ENCODE measurements around the gene NLRX1.
"Not testable (repeated sequence)": the region's sequence is repeated elsewhere in the genome, so short reads cannot be mapped to it uniquely, and the experiment has no call there.

Gene NLRX1

GRCh38 chr11:119155733-119156492 lies 12.6 kb upstream of the NLRX1 start:
- DNase-seq (ENCODE audit: low read depth) = no peak

GRCh38 chr11:119156496-119156895 lies 12.0 kb upstream of the NLRX1 start:
- no peak for DNase-seq (ENCODE audit: low read depth)

GRCh38 chr11:119157063-119157462 lies 11.5 kb upstream of the NLRX1 start:
- DNase-seq (ENCODE audit: low read depth) = no peak

GRCh38 chr11:119158467-119158866 lies 10.1 kb upstream of the NLRX1 start:
- no peak for DNase-seq (ENCODE audit: low read depth)

GRCh38 chr11:119160151-119160550 lies 8.4 kb upstream of the NLRX1 start:
- no peak for DNase-seq (ENCODE audit: low read depth)

GRCh38 chr11:119161871-119162270 lies 6.7 kb upstream of the NLRX1 start:
- DNase-seq (ENCODE audit: low read depth) = no peak

GRCh38 chr11:119166368-119167076 lies 2.0 kb upstream of the NLRX1 start:
- no peak for DNase-seq (ENCODE audit: low read depth)

GRCh38 chr11:119167077-119167458 lies 1.5 kb upstream of the NLRX1 start:
- DNase-seq (ENCODE audit: low read depth) = not testable (repeated sequence)

GRCh38 chr11:119167933-119168332 lies 592 bp upstream of the NLRX1 start:
- DNase-seq (ENCODE audit: low read depth) = no peak

- DNase-seq (ENCODE audit: low read depth) = peak; percentile 7
These were observed 776 bp downstream of the NLRX1 start for GRCh38 chr11:119169282-119169719.

GRCh38 chr11:119172513-119172912 lies 4.0 kb downstream of the NLRX1 start:
- DNase-seq (ENCODE audit: low read depth) = no peak

GRCh38 chr11:119173453-119173852 lies 4.9 kb downstream of the NLRX1 start:
- no peak for DNase-seq (ENCODE audit: low read depth)

- DNase-seq (ENCODE audit: low read depth) = no peak
These were observed 7.1 kb downstream of the NLRX1 start for GRCh38 chr11:119175493-119176077.

- DNase-seq (ENCODE audit: low read depth) = no peak
These were observed 9.7 kb downstream of the NLRX1 start for GRCh38 chr11:119178166-119178680.

- DNase-seq (ENCODE audit: low read depth) = no peak
These were observed 10.8 kb downstream of the NLRX1 start for GRCh38 chr11:119179342-119179741.

GRCh38 chr11:119179983-119180382 lies 11.5 kb downstream of the NLRX1 start:
- DNase-seq (ENCODE audit: low read depth) = no peak

- no peak for DNase-seq (ENCODE audit: low read depth)
These were observed 12.5 kb downstream of the NLRX1 start for GRCh38 chr11:119180729-119181676.

GRCh38 chr11:119181677-119182412 lies 13.3 kb downstream of the NLRX1 start:
- DNase-seq (ENCODE audit: low read depth) = no peak

- DNase-seq (ENCODE audit: low read depth) = not testable (repeated sequence)
These were observed 15.9 kb downstream of the NLRX1 start for GRCh38 chr11:119184399-119184798.

- DNase-seq (ENCODE audit: low read depth) = no peak
These were observed 17.6 kb downstream of the NLRX1 start for GRCh38 chr11:119185981-119186634.
